Muscle of arm (tissue), 12 donors: Measurements from ENCODE around the gene STK17A. TPM values are rescaled to one million over a fixed set of nuclear protein-coding genes. Genes with fewer than 3 reads are reported as not detected.
A peak's percentile ranks its signal among the peaks of the same experiment; 100 is the strongest.

ENCODE experiments used
- DNase-seq: peaks from one replicate; pipeline ENCODE4 v3.0.0-alpha.2; 2013
- polyA plus RNA-seq, 12 donors: library from polyadenylated mRNA; unstranded; fragments of 120-200 nt; gene quantifications; one replicate each; pipeline ENCODE4 v1.2.1, GENCODE V29; 2013; ENCODE audit not compliant: insufficient read length in 12 of 12

Gene STK17A
- polyA plus RNA-seq, 12 donors: 17.3 to 32.9 (median 25.5) TPM; not detected in 1

DNA sequence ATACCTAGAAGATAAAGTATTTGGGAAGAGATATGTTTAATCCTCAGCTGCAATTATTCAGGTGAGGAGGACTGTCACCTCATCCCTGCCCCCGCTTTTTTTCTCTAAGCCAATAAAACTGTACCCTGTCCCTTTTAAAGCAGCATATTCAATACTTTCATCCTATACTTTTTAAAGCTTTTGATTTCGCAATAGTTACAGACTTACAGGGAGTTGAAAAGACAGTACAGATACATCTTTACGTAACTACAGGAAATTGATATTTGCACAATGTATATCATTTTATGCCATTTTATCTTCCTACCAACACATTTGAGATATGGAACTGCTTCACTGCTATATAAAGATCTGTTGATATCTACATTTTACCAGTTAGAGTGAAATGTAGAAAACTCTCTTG, 47.6 kb downstream of the STK17A start:
- DNase-seq: no peak

- no peak for DNase-seq
Observed at GRCh38 chr7:43631559-43631958, 48.7 kb downstream of the STK17A start.

GRCh38 chr7:43632746-43633145, 49.8 kb downstream of the STK17A start:
- DNase-seq: no peak

- DNase-seq: no peak
Observed at GRCh38 chr7:43634384-43634783, 51.5 kb downstream of the STK17A start.

GRCh38 chr7:43636093-43636492, 53.2 kb downstream of the STK17A start:
- no peak for DNase-seq

GRCh38 chr7:43637114-43637806, 54.4 kb downstream of the STK17A start:
- DNase-seq: no peak

GRCh38 chr7:43639858-43640491, 57.1 kb downstream of the STK17A start:
- DNase-seq: peak; percentile 35

- DNase-seq: no peak
Observed at GRCh38 chr7:43640679-43641078, 57.8 kb downstream of the STK17A start.

DNA sequence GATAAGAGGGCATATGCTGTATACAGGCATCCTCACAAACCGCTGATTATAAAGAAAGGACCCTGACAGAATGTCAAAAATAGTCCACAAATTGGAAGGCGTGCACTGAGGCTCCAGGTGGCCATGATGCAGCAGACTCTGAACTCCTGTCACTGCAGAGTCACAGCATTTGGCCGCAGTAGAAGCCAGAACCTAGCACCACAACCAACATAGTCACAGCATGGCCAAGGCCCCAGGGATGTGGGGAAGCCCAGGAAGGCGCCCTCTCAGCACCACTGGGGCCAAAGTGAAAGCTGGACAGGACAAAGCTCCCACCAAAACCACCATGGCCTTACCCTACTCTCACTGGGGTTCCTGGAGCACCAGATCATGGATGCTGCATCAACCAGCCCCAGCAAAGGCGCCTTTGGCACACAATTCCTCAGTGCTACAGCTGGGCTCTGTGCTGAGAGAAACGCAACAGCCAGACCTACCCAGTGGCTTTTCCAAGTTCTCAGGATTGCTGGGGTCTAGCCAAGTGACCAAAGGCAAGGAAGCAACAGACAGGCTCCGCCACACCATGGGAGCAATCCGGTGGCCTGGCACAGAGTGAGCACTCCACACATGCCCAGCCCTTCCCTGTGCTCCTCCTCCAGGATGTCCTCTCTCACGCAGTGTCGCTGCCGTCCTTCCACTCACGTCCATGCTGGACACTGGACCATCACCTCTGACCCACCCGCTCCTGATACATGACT, 60.2 kb downstream of the STK17A start:
- no peak for DNase-seq

DNA sequence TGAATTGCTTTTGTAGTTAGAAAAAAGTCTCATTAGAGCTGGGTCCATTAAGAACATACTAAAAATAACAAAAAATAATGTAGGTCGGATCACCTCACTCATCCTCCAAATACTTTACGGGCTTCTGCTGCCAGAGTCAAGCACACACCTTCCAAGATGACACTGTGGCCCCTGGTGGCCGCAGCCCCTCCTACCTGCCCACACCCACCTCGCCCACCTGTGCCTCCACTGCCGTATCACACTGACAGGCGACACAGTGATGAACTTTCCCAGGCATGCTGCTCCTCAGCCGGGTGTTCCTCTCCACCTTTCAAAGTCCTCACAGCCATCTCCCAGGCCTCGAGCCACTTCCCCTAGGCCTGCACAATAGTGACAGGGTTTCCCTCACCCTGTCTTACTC, 60.9 kb downstream of the STK17A start:
- DNase-seq: no peak

GRCh38 chr7:43645699-43646226, 62.9 kb downstream of the STK17A start:
- DNase-seq: no peak

DNA sequence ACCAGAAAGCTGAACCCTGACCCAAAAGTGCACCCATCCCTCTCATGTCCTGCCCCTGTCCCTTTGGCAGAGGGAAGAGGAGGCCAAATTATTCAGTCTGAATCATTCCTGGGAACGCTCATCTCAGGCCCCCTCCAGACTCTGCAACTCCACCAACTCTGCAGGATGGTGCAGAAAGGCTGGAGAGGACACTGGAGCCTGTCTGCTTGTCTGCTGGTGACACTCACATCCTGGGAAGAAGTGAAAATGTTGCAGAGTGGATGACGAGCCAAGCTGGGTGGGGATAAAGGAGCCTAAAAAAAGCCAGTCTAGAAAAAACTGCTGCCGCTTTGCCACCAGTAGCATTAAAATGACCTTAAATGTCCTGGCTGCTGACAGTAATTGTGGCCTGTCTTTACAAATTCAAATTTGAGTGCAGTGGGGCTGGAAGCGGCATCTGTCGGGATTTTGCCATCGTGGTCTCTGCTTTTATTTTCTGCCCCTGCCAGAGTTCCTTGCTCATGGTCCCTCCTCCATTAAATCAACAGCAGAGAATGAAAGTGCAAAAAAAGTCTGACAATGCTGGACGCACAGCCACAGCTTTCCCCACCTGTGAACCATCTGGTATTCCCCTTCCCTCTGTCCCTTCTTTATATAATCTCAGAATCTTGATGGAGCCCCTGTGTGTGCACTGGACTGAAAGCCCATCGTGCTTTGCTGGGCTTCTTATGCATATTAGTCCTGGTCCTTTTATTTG, 63.9 kb downstream of the STK17A start:
- DNase-seq: no peak

DNA sequence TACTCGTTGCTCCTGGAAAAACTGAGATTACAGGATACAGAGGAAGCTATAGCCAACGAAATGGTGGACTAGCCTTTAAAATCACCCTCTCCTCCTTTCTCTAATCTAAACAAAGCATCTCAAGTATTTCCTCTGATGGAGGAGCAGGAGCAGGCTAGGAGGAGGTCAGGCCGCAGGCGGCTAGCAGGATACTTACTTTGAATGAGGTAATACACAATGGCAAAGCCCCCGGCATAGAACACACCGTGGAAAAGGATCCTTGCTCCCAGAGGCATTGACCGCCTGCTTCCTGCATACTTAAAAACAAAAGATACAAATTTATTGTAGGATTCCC, 64.4 kb downstream of the STK17A start:
- DNase-seq: no peak

- peak; percentile 41 for DNase-seq
Observed at GRCh38 chr7:43647673-43648472, 65.0 kb downstream of the STK17A start.

- DNase-seq: no peak
Observed at GRCh38 chr7:43648473-43649406, 65.8 kb downstream of the STK17A start.

DNA sequence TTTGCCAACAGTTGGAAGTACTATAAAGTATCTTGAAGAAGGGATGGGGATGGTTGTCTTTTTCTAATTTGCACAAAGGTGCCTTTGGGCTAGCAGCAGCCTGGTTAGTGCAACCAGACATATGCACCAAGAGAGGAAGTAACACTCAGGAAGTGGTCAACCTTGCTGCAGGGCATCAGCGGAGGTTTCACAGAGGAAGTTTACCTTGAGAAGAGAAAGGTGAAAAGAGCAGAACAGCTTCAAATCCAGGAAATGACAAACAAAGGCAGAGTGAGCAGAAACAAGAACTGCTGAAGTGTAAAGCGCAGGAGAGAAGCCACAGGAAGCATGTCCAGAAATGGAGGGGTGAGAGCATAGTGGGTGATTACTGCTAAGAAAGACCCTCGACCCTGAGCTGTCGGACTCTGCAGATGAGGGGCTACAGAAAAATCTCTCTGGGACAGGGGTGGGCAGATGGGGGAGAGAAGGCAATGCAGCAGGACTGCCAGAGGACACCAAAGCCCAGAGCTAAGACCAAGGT, 66.9 kb downstream of the STK17A start:
- DNase-seq: no peak

- DNase-seq: no peak
Observed at GRCh38 chr7:43650457-43651052, 67.6 kb downstream of the STK17A start.

- DNase-seq: no peak
Observed at GRCh38 chr7:43652364-43652763, 69.5 kb downstream of the STK17A start.

DNA sequence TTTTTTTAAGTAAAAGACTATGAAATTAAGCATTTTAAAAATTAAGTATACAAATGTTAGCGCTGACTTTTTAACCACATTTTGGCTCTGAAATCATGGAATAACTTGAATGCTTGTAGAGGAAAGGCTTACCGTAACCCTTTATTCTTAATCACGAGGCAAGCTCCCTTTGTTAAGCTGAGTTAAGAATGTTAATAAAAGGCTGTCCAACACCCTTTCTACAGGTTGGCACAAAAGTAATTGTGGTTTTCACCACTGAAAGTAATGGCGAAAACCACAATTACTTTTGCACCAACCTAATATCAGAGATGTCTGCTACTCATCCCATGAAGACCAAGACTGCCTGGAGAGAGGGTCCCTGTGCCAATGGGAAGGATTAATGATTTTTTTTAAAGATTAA, 70.6 kb downstream of the STK17A start:
- no peak for DNase-seq
